KOPT-K1 (cell line): ENCODE data around the gene COL5A1.
"Not testable (repeated sequence)": the region's sequence is repeated elsewhere in the genome, so short reads cannot be mapped to it uniquely, and the experiment has no call there.

Experiments used
- H3K27ac ChIP-seq: fragments of 200-600 bp; sonication (generic); 2 replicates; pipeline ENCODE4 v1.5.1; 2016; ENCODE audit warnings: antibody characterized with exemption, mild to moderate bottlenecking, low read depth, low read length; ENCODE audit not compliant: poor library complexity, severe bottlenecking
- H3K36me3 ChIP-seq: fragments of 200-600 bp; sonication (generic); 2 replicates; pipeline ENCODE4 v1.5.1; 2017; ENCODE audit warnings: antibody characterized with exemption, mild to moderate bottlenecking, low read length, moderate library complexity; ENCODE audit not compliant: insufficient read depth
- H3K9me3 ChIP-seq: fragments of 200-600 bp; sonication (generic); 2 replicates; pipeline ENCODE4 v1.5.1; 2017; ENCODE audit warnings: antibody characterized with exemption, low read length, mild to moderate bottlenecking; ENCODE audit not compliant: insufficient read depth, poor library complexity, severe bottlenecking

COL5A1 gene

DNA sequence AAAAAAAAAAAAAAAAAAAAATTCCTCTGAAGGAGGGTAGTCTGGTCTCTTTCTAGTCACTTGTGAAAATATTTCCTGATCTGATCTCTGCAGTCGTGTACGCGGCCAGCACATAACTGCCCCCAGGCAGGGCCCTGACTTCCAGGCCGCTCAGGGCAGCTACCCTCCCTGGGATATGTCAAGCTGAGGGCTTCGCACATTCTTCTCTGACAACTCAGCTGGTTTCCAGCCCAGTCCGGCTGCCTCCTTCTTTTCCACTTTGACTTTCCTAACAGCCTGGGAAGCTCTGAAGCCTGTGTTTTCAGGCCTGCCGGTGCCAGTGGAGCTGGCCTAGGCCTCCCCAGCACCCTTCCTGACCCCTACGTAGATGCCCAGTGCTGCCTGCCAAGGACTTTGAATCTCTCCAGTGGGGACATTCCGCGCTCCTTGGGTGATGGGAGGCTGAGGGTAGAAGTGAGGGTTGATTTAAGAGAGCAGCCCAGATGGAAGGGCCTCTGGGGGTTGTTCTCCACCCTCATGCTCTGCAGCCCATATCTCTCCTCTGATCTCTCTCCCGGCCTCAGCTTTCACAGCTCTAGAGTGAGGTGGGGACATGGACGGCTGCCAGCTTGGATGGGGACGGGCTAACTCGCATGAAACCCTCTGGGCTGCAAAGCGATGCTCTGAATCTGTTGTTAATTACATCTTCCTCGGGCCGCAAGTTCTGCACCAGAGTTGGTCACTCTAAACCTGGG is 20.7 kb downstream of the COL5A1 start:
- Histone ChIP-seq H3K27ac (no peak overlapping the region), H3K36me3 (no peaks in the 10 kb centered on the region), H3K9me3 (peaks cover 14% of the 10 kb centered on the region)

DNA sequence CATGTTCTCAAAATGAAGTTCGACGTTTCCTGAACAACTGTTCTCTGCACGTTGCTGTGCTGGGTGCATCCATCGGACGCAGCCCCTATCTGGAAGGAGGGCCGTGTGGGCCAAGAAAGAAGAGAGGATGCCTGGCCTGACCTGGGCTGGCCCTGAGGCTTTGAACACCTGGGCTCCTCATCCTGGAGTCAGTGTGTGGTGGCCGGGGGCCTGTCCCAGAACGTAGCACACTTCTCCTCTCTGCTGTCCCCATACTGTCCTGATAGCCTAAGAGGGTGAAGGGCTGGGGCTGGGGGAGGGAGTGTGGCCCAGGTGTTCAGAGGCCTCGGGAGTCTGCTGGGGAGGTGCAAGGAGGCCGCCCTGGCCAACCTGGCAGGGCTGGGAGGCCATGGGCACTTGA is 21.5 kb downstream of the COL5A1 start:
- Histone ChIP-seq H3K9me3 (peaks cover 14% of the 10 kb centered on the region), H3K27ac (no peak overlapping the region), H3K36me3 (no peaks in the 10 kb centered on the region)

DNA sequence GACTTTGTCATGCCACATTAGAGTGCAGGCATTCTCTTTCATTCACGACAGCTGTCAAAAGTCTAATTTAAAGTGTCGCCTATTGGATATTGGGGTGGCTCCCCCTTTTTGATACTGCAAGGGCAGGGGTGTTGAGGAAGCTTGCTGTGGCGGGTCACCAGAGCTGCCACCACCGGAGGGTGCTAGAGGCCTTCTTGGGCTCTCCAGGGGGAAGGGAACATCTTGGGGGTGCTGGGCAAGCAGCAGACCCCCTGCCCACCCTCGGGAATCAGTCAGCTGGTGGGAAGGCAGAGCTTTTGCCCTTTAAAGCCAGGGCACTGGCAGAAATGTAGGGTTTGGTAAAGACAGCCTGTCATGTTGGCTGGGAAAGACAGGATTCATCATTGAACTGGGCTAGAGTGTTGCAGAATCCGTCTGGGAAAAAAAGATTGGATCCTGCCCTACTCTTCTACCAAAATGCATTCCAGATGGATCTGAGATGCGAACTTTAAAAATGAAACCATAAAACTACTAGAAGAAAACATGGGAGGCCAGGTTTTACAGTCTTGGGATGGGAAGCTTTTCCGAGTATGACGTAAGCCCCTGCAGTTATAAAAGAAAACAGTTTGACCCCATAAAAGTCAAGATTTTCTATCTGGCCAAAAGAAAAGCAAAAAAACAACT is 22.3 kb downstream of the COL5A1 start:
- H3K27ac ChIP-seq = no peak overlapping the region
- H3K9me3 ChIP-seq = peaks cover 14% of the 10 kb centered on the region
- no peaks in the 10 kb centered on the region for H3K36me3 ChIP-seq

DNA sequence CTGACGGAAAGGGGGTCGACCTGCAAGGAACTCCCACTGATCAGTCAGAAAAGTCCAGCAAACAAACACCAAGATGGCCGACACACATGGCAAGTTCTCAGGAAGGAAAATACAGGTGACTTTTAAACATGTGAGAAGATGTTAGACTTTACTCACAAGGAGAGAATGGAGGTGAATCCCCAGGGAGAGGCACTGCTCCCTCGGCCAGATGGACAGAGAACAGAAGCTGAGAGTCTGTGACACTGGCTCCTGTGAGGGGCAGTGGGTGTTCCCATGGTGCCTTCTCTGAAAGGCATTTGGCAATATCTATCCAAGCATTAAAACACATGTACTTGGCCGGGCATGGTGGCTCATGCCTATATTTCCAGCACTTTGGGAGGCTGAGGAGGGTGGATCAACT is 22.8 kb downstream of the COL5A1 start:
- H3K9me3 ChIP-seq = peaks cover 14% of the 10 kb centered on the region
- no peak overlapping the region for H3K27ac ChIP-seq
- no peaks in the 10 kb centered on the region for H3K36me3 ChIP-seq

DNA sequence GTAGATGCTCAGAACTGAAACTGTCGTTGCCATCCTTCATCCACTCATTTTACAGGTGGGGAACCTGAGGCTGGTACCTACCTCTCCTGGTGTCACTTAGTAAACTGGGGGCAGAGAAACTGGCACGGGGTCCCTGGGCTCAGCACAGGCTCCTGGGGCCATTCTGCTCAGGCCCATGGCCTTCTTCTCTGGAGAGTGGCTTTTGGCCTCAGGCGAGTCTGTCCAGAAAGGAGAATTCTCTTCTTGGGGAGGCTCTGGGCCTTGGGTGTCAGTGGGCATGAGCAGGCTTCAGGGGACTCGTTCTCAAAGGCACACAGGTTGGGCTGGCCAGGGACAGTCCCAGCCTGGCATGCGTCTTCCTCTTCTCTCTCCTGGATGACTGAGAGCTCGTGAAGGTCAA is 24.6 kb downstream of the COL5A1 start:
- Histone ChIP-seq H3K36me3 (no peaks in the 10 kb centered on the region), H3K27ac (no peak overlapping the region), H3K9me3 (peaks cover 1% of the 10 kb centered on the region)

DNA sequence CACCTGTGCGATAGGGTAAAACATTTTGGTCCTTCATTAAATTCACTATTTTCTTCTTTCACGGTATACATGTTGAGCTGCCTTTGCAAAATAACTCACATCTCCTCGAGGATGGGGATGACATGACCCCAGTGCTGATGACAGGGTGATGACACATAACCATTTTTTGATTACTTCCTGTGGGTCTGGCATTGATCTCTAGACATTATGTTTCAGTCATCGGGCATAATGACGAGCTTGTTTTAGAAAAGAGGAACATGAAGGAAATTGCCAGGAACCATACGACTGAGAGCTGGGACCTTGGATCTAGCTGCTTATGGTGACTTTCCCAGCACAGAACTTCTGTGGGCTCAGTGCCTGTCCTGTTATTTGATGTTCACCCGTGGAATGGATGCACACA is 25.2 kb downstream of the COL5A1 start:
- Histone ChIP-seq H3K27ac (no peak overlapping the region), H3K36me3 (no peaks in the 10 kb centered on the region), H3K9me3 (no peaks in the 10 kb centered on the region)

DNA sequence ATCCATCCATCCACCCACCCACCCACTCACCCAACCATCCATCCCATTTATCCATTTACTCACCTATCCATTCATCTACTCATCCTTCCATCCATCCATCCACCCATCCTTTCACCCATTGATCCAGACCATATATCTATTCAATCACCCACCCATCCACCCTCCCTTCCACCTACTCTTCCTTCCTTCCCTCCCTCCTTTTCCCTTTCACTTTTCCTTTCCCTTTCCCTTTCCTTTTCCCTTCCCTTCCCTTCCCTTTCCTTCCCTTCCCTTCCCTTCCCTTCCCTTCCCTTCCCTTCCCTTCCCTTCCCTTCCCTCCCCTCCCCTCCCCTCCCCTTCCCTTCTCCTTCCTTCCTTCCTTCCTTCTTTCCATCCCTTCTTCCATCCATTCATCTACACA is 27.4 kb downstream of the COL5A1 start:
- H3K9me3 ChIP-seq, H3K36me3 ChIP-seq, H3K27ac ChIP-seq: not testable (repeated sequence)

DNA sequence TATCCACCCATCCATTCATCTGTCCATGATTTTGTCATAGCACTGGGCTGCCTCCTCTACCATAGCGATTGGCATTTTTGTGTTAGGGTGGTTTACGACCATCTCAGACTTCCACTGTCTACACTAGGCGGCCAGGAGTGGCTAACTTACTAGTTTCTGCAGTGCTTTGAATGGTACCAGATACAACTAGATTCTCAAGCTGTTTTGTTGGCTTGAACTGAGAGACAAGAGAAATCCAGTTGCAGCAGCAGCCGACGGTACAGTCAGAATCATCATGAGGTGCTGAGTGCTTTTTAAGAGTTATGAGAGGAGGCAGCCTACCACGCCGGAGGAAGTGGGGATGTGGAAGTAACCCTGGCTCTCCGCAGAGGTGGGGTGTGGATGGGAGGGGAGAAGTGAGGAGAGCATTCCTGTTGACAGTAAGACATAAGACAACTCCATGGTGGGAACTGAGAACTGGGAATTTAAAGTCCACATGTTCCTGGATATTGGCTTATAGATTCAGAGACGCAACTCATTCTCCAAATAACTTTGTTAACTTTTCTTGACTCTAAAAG is 27.9 kb downstream of the COL5A1 start:
- no peak overlapping the region for H3K27ac ChIP-seq
- H3K36me3 ChIP-seq = no peaks in the 10 kb centered on the region
- no peaks in the 10 kb centered on the region for H3K9me3 ChIP-seq

DNA sequence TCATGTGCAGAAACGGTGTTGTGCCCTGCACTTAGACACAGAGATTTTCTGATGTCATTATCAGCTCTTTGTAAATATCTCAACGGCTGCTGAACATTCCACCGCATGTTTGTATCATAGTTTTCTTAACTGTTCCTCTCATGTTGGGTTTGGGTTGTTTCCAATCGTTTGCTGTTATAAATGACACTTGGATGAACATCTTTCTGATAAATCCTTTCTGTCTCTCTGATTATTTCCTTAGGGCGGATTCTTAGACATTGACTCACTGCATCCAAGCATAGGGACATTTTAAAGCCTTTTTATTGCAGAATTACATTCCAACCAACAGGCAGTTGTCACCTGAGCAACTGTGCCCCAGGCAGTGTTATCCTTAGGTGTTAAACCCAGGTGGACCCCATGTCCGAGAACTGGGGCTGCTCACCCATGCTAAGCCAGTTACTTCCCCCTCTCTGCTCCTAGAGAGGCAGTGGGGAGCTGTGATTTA is 28.5 kb downstream of the COL5A1 start:
- Histone ChIP-seq H3K9me3 (no peaks in the 10 kb centered on the region), H3K27ac (no peak overlapping the region), H3K36me3 (no peaks in the 10 kb centered on the region)

DNA sequence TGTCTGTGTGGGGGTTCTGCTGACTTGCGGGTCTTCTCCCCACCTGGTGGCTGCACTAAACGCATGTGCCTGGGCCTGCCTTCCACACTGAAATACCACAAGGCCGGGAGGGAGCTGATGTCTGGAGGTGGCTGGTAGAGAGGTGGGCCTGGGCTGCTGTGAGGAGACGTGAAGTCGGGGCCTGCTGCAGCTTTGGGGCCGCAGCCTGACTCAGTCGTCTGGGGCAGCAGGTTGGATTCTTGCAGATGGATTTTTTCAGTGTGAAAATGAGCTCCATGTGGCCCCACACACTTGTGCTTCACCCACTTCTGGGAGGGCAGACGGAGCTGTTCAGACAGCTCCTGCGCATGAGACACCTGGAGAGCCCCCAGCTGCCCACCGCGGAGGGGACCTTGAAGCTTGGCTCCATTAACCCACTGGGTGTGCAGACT is 29.3 kb downstream of the COL5A1 start:
- H3K36me3 ChIP-seq = no peaks in the 10 kb centered on the region
- no peak overlapping the region for H3K27ac ChIP-seq
- H3K9me3 ChIP-seq = no peaks in the 10 kb centered on the region

DNA sequence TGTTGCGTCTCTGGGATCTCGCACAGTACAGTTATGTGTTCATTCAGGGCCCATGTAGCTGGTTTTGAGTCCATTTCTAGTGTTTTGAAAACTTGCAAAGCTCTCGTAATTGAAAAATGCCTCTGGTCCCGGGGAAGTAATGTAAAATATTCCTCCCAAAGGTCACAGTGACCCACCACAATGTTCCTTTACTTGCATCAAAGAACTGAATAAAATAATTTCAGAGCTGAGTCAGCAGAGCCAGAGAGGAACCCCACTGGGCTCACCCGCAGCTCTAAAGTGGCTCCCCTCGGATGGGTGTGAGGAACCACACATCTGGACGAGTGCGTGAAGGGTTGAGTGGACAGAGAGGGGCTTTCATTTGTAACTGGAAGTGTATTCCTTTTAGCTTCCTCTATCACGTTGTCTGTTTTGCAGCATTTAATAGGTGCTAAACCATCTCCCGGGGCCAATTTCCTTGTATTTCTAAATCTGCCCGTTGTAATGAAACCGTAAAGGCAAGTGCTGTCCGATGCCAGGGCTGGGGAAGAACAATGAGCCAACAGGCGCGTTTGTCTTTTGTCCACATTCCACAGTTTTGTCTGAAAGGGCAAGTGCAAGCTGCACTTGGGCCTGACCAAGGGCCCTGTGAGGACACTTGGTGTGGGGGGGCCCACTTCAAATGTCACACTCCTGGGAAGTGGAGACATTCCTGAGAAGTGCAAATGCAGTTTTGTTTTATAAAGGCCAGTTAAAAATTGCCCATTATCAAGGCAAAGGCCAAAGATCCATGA is 29.9 kb downstream of the COL5A1 start:
- H3K9me3 ChIP-seq = no peaks in the 10 kb centered on the region
- H3K27ac ChIP-seq = no peak overlapping the region
- no peaks in the 10 kb centered on the region for H3K36me3 ChIP-seq

DNA sequence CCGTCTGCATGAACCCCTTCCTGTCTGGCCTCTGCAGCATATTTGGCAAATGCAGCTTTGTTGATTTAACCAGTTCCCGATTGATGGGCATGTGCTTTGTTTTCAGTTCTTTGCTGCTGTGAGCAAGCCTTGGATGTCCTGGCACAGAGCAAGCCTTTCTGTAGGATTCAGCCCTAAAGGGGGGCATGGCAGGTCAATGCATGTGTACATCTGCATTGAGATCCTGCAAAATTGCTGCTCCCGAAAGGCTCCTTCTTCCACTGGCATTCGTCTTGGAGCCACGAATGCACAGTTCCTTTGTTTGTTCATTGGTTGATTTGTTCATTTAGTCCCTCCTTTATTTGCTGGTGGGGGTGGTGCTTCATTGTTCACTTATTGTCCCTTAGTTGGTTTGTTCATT is 34.8 kb downstream of the COL5A1 start:
- Histone ChIP-seq H3K36me3 (no peaks in the 10 kb centered on the region), H3K9me3 (no peaks in the 10 kb centered on the region), H3K27ac (no peak overlapping the region)

DNA sequence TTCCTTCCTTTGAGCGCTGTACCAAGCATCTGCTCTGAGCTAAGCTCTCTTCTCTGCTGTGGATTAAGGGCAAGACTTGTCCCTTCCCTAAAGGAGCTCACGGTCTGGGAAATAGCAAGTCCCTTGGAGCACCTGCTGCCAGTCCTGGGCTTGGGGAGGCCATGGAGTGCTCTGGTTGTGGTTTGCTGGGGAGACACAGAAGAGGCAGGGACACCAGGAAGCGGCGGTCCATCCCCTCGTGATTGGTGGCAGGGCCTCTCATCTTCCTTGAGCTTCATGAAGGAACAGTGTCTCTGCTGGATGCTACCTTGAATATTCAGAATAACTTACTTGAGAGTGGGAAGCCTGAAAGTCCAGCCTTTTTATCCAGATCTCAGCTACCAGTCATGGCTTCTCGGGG is 35.3 kb downstream of the COL5A1 start:
- Histone ChIP-seq H3K27ac (no peak overlapping the region), H3K36me3 (no peaks in the 10 kb centered on the region), H3K9me3 (no peaks in the 10 kb centered on the region)

DNA sequence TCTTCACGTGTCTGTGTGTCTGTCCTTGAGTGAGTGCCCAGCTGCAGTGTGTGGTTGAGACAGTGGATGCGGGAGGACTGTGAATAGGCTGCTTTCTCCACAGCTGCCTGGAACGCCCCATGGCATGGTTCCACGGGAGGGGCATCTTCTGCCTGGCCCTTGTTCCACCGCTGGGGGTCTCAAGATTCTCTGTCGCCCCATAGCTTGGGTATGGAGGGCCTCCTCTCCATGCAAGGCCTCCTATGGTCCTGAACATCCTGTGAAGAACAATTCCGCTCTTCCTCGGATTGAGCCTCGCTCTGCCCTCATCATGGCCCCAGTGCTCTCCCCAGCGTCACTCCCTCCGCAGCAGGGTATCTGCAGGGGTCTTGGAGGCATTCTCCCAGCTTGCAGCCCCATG is 36.1 kb downstream of the COL5A1 start:
- H3K36me3 ChIP-seq = no peaks in the 10 kb centered on the region
- no peaks in the 10 kb centered on the region for H3K9me3 ChIP-seq
- H3K27ac ChIP-seq = no peak overlapping the region

DNA sequence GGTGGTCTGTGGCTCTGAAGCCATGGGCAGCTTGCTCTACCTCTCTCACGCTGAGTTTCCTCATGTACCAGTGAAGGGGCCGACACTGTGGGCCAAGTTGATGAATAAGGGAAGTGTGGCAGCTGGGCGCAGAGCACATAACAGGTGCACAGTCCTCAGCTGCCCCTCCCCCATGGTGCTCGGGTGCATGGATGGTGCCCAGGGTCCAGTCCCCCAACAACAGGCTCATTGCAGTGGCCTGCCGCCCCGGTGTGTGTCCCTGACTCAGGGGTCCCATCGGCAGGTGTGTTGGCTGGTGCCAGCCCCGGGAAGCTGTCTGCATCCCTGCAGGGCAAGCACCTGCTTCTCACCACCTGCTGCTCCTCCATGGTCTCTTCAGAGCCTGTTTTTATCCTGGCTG is 36.6 kb downstream of the COL5A1 start:
- Histone ChIP-seq H3K27ac (no peak overlapping the region), H3K36me3 (no peaks in the 10 kb centered on the region)

More for the DNA sequence above, 36.6 kb downstream of the COL5A1 start:
- no peaks in the 10 kb centered on the region for H3K9me3 ChIP-seq
